HepG2 (cell line): ENCODE measurements around the gene OPRL1. TPM values are rescaled to one million over a fixed set of nuclear protein-coding genes. Genes with fewer than 3 reads are reported as not detected.

ENCODE experiments used
- CEBPZ ChIP-seq: IDR thresholded peaks from 2 replicates; pipeline ENCODE4 v1.6.1; 2012; ENCODE audit warnings: low read length, improper control_type of control experiment
- CENPBD1 ChIP-seq: sonication (generic); formaldehyde crosslinking; IDR thresholded peaks from 2 replicates; pipeline ENCODE4 v1.8.0; 2022; ENCODE audit warnings: missing genetic modification reagents, low read depth, mild to moderate bottlenecking, borderline replicate concordance
- DPF2 ChIP-seq: sonication (generic); formaldehyde crosslinking; IDR thresholded peaks from 2 replicates; pipeline ENCODE4 v1.4.0; 2020; ENCODE audit warnings: mild to moderate bottlenecking, low read depth, missing genetic modification reagents, borderline replicate concordance
- FOXK1 ChIP-seq: sonication (generic); formaldehyde crosslinking; IDR thresholded peaks from 2 replicates; pipeline ENCODE4 v1.4.0; 2020; ENCODE audit warnings: low read depth, missing genetic modification reagents, borderline replicate concordance
- KDM5A ChIP-seq: fragments of 200-600 bp; sonication (generic); IDR thresholded peaks from 2 replicates; pipeline ENCODE4 v1.7.0; 2018; ENCODE audit warnings: antibody characterized with exemption, mild to moderate bottlenecking, low read length, borderline replicate concordance
- PHF5A ChIP-seq: IDR thresholded peaks from one replicate; pipeline ENCODE4 v1.6.1; 2018; ENCODE audit warnings: low read depth, missing genetic modification reagents; ENCODE audit not compliant: unreplicated experiment
- TARDBP ChIP-seq: sonication (generic); formaldehyde crosslinking; IDR thresholded peaks from 2 replicates; pipeline ENCODE4 v1.8.0; 2022; ENCODE audit warnings: mild to moderate bottlenecking, missing genetic modification reagents
- ZBTB40 ChIP-seq, 2 experiments: fragments of 450-650 bp in 1 of 2; sonication (generic) in 1 of 2; formaldehyde crosslinking in 1 of 2; IDR thresholded peaks; 2 replicates each; pipeline versions ENCODE4 v1.6.1 to v1.8.0; 2016 to 2022; ENCODE audit warnings: antibody characterized with exemption in 1 of 2, mild to moderate bottlenecking in 1 of 2, missing genetic modification reagents in 1 of 2
- ZEB1 ChIP-seq: IDR thresholded peaks from 2 replicates; pipeline ENCODE4 v1.6.1; 2012; ENCODE audit warnings: mild to moderate bottlenecking, low read depth, inconsistent platforms; ENCODE audit not compliant: insufficient replicate concordance
- ZMYM2 ChIP-seq: sonication (generic); formaldehyde crosslinking; IDR thresholded peaks from 2 replicates; pipeline ENCODE4 v1.8.0; 2022; ENCODE audit warnings: mild to moderate bottlenecking, missing genetic modification reagents
- ZNF138 ChIP-seq: sonication (generic); formaldehyde crosslinking; IDR thresholded peaks from 2 replicates; pipeline ENCODE4 v1.5.0; 2020; ENCODE audit warnings: mild to moderate bottlenecking, low read depth, missing genetic modification reagents
- ZNF678 ChIP-seq: sonication (generic); formaldehyde crosslinking; IDR thresholded peaks from 2 replicates; pipeline ENCODE4 v1.4.0; 2020; ENCODE audit warnings: mild to moderate bottlenecking, missing genetic modification reagents
- ZNF749 ChIP-seq: sonication (generic); formaldehyde crosslinking; IDR thresholded peaks from 2 replicates; pipeline ENCODE4 v1.8.0; 2022; ENCODE audit warnings: mild to moderate bottlenecking, missing genetic modification reagents, moderate library complexity, borderline replicate concordance
- ZNF788 ChIP-seq: sonication (generic); formaldehyde crosslinking; IDR thresholded peaks from 2 replicates; pipeline ENCODE4 v1.5.0; 2020; ENCODE audit warnings: mild to moderate bottlenecking, missing genetic modification reagents, borderline replicate concordance
- ZNF883 ChIP-seq: sonication (generic); formaldehyde crosslinking; IDR thresholded peaks from 2 replicates; pipeline ENCODE4 v1.5.1; 2020; ENCODE audit warnings: mild to moderate bottlenecking, missing genetic modification reagents; ENCODE audit errors: not compliant biosample characterization
- polyA plus RNA-seq, 8 experiments: library from polyadenylated mRNA; depleted of rRNA in 3 of 8; stranded (reverse) in 7 of 8; unstranded in 1 of 8; fragments of >200 nt; fragmentation: Illumina TruSeq in 4 of 8; extraction: Trizol in 4 of 8; gene quantifications; 2 replicates each; pipeline versions ENCODE4 v1.2.1 to v1.2.3, GENCODE V29; 2011 to 2016; ENCODE audit warnings: low read depth in 4 of 8, missing spikeins in 1 of 8, mixed read lengths in 1 of 8; ENCODE audit not compliant: insufficient read depth in 1 of 8
- total RNA-seq, 5 experiments: library from RNA; depleted of rRNA; stranded (reverse); fragments of >200 nt; fragmentation: Illumina TruSeq; extraction: Trizol; gene quantifications; 2 replicates each; pipeline ENCODE4 v1.2.3, GENCODE V29; 2016; ENCODE audit warnings: low read depth in 1 of 5

Gene OPRL1
- total and polyA plus RNA-seq, 2 of the 13 experiments (the other 11 are each of a cell fraction or from before 2014, with no cell fraction given) = 0.35 to 0.71 TPM

GRCh38 chr20:64042054-64042781, 37.7 kb upstream of the OPRL1 start (continued):
- TF ChIP-seq ZBTB40 (IDR thresholded peaks at IDR 0.05) (no peak), ZBTB40 (CRISPR knock-in tag; IDR thresholded peaks at IDR 0.05) (peak; percentile 78; the same call in 1 of the 2 replicates), ZNF883 (CRISPR knock-in tag) (peak; percentile 77), TARDBP (CRISPR knock-in tag) (no peak), CEBPZ (no peak), KDM5A (no peak), FOXK1 (peak; percentile 35; the same call in 1 of the 2 replicates), DPF2 (no peak; the same call in 1 of the 2 replicates), ZNF678 (CRISPR knock-in tag) (no peak), ZNF749 (CRISPR knock-in tag) (peak; percentile 72; the same call in 1 of the 2 replicates), PHF5A (no peak), ZNF788 (CRISPR knock-in tag) (peak; percentile 82; the same call in 1 of the 2 replicates), CENPBD1 (CRISPR knock-in tag) (no peak), ZNF138 (CRISPR knock-in tag) (no peak), ZMYM2 (CRISPR knock-in tag) (no peak), ZEB1 (peak; percentile 47)
